Activated T-cell treated with anti-CD3 and anti-CD28 coated beads, Interleukin-2, amount 50 U/mL, for 1 hour (primary cell): ENCODE measurements around the gene PLCB1.

Experiments used
- DNase-seq: peaks from one replicate; pipeline ENCODE4 v3.0.0-alpha.2; 2020

PLCB1 gene

GRCh38 chr20:8755340-8756118 lies 623.5 kb downstream of the PLCB1 start:
- DNase-seq = no peak

- DNase-seq = no peak
Measured at GRCh38 chr20:8756410-8756809, 624.3 kb downstream of the PLCB1 start.

- DNase-seq = no peak
Measured at GRCh38 chr20:8757146-8757545, 625.1 kb downstream of the PLCB1 start.

- DNase-seq = no peak
Measured at GRCh38 chr20:8764344-8764962, 632.4 kb downstream of the PLCB1 start.

GRCh38 chr20:8766868-8767390 lies 634.9 kb downstream of the PLCB1 start:
- no peak for DNase-seq

- no peak for DNase-seq
Measured at GRCh38 chr20:8774412-8774811, 642.3 kb downstream of the PLCB1 start.

- DNase-seq = no peak
Measured at GRCh38 chr20:8777911-8778310, 645.8 kb downstream of the PLCB1 start.

- no peak for DNase-seq
Measured at GRCh38 chr20:8778387-8778786, 646.3 kb downstream of the PLCB1 start.

- no peak for DNase-seq
Measured at GRCh38 chr20:8780915-8781314, 648.8 kb downstream of the PLCB1 start.

- DNase-seq = no peak
Measured at GRCh38 chr20:8782804-8783203, 650.7 kb downstream of the PLCB1 start.

GRCh38 chr20:8783734-8784133 lies 651.7 kb downstream of the PLCB1 start:
- no peak for DNase-seq

- no peak for DNase-seq
Measured at GRCh38 chr20:8786383-8786782, 654.3 kb downstream of the PLCB1 start.

GRCh38 chr20:8787090-8787489 lies 655.0 kb downstream of the PLCB1 start:
- no peak for DNase-seq

- no peak for DNase-seq
Measured at GRCh38 chr20:8788275-8788674, 656.2 kb downstream of the PLCB1 start.

- DNase-seq = no peak
Measured at GRCh38 chr20:8788831-8789230, 656.8 kb downstream of the PLCB1 start.

GRCh38 chr20:8790442-8791074 lies 658.5 kb downstream of the PLCB1 start:
- DNase-seq = no peak

- DNase-seq = no peak
Measured at GRCh38 chr20:8795404-8795803, 663.3 kb downstream of the PLCB1 start.

- DNase-seq = no peak
Measured at GRCh38 chr20:8796088-8796660, 664.1 kb downstream of the PLCB1 start.

GRCh38 chr20:8798505-8798904 lies 666.4 kb downstream of the PLCB1 start:
- no peak for DNase-seq

- DNase-seq = no peak
Measured at GRCh38 chr20:8800089-8800488, 668.0 kb downstream of the PLCB1 start.

- no peak for DNase-seq
Measured at GRCh38 chr20:8801686-8802085, 669.6 kb downstream of the PLCB1 start.

GRCh38 chr20:8803065-8803464 lies 671.0 kb downstream of the PLCB1 start:
- no peak for DNase-seq

- no peak for DNase-seq
Measured at GRCh38 chr20:8803941-8804340, 671.9 kb downstream of the PLCB1 start.
